Suprapubic skin (tissue), 4 donors: Measurements from ENCODE around the gene MEIS1.

Experiments
- EP300 ChIP-seq: sonication (generic); formaldehyde crosslinking; IDR thresholded peaks from one replicate; pipeline ENCODE4 v1.6.1; 2017; ENCODE audit warnings: antibody characterized with exemption
- POLR2A ChIP-seq, 2 donors: fragments of 450-650 bp; IDR thresholded peaks; one replicate each; pipeline ENCODE4 v1.6.1; 2017; ENCODE audit warnings: antibody characterized with exemption in 2 of 2, mild to moderate bottlenecking in 2 of 2, moderate library complexity in 2 of 2
- POLR2AphosphoS5 ChIP-seq, 3 donors: sonication (generic); formaldehyde crosslinking; IDR thresholded peaks; one replicate each; pipeline ENCODE4 v1.6.1; 2017; ENCODE audit warnings: antibody characterized with exemption in 3 of 3
- TF ChIP-seq, protein P1 (sequence below), 2 donors: fragments of 200-600 bp in 1 of 2; fragments of 450-650 bp in 1 of 2; sonication (generic) in 1 of 2; IDR thresholded peaks; one replicate each; pipeline ENCODE4 v1.5.1; 2016 to 2019; ENCODE audit warnings: antibody characterized with exemption in 2 of 2, mild to moderate bottlenecking in 1 of 2, moderate library complexity in 1 of 2

GRCh38 chr2:66469214-66469902, 34.4 kb downstream of the MEIS1 start:
- TF ChIP-seq, protein P1, sequence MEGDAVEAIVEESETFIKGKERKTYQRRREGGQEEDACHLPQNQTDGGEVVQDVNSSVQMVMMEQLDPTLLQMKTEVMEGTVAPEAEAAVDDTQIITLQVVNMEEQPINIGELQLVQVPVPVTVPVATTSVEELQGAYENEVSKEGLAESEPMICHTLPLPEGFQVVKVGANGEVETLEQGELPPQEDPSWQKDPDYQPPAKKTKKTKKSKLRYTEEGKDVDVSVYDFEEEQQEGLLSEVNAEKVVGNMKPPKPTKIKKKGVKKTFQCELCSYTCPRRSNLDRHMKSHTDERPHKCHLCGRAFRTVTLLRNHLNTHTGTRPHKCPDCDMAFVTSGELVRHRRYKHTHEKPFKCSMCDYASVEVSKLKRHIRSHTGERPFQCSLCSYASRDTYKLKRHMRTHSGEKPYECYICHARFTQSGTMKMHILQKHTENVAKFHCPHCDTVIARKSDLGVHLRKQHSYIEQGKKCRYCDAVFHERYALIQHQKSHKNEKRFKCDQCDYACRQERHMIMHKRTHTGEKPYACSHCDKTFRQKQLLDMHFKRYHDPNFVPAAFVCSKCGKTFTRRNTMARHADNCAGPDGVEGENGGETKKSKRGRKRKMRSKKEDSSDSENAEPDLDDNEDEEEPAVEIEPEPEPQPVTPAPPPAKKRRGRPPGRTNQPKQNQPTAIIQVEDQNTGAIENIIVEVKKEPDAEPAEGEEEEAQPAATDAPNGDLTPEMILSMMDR (IDR thresholded peaks at IDR 0.05) = no peak
- TF ChIP-seq POLR2A (IDR thresholded peaks at IDR 0.05) = no peak
- TF ChIP-seq POLR2AphosphoS5 (IDR thresholded peaks at IDR 0.05) = no peak
- TF ChIP-seq EP300 = no peak
